ENCODE data around the gene CEP20.

DNA sequence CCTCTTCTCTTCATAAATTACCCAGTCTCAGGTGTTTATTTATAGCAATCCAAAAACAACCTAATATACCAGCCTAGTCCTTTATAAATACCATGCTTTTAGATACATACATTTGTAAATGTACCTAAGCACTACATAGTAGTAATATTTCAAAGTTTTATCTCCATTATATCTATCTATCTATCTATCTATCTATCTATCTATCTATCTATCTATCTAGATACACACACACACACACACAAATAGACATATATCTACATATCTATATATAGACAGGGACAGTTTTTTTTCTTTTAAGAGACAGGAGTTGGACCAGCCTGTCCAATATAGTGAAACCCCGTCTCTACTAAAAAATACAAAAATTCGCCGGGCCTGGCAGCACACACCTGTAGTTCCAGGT is 5.8 kb downstream of the CEP20 start:
- TF ChIP-seq, protein P1, sequence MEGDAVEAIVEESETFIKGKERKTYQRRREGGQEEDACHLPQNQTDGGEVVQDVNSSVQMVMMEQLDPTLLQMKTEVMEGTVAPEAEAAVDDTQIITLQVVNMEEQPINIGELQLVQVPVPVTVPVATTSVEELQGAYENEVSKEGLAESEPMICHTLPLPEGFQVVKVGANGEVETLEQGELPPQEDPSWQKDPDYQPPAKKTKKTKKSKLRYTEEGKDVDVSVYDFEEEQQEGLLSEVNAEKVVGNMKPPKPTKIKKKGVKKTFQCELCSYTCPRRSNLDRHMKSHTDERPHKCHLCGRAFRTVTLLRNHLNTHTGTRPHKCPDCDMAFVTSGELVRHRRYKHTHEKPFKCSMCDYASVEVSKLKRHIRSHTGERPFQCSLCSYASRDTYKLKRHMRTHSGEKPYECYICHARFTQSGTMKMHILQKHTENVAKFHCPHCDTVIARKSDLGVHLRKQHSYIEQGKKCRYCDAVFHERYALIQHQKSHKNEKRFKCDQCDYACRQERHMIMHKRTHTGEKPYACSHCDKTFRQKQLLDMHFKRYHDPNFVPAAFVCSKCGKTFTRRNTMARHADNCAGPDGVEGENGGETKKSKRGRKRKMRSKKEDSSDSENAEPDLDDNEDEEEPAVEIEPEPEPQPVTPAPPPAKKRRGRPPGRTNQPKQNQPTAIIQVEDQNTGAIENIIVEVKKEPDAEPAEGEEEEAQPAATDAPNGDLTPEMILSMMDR (IDR thresholded peaks at IDR 0.05) = no peak
- TF ChIP-seq, protein P2, sequence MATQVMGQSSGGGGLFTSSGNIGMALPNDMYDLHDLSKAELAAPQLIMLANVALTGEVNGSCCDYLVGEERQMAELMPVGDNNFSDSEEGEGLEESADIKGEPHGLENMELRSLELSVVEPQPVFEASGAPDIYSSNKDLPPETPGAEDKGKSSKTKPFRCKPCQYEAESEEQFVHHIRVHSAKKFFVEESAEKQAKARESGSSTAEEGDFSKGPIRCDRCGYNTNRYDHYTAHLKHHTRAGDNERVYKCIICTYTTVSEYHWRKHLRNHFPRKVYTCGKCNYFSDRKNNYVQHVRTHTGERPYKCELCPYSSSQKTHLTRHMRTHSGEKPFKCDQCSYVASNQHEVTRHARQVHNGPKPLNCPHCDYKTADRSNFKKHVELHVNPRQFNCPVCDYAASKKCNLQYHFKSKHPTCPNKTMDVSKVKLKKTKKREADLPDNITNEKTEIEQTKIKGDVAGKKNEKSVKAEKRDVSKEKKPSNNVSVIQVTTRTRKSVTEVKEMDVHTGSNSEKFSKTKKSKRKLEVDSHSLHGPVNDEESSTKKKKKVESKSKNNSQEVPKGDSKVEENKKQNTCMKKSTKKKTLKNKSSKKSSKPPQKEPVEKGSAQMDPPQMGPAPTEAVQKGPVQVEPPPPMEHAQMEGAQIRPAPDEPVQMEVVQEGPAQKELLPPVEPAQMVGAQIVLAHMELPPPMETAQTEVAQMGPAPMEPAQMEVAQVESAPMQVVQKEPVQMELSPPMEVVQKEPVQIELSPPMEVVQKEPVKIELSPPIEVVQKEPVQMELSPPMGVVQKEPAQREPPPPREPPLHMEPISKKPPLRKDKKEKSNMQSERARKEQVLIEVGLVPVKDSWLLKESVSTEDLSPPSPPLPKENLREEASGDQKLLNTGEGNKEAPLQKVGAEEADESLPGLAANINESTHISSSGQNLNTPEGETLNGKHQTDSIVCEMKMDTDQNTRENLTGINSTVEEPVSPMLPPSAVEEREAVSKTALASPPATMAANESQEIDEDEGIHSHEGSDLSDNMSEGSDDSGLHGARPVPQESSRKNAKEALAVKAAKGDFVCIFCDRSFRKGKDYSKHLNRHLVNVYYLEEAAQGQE (IDR thresholded peaks at IDR 0.05; ENCODE audit: insufficient read depth in 1 of 2, low read depth in 2 of 2, low read length in 1 of 2) = no peak
- no peak for TF ChIP-seq TCF7L2 (IDR thresholded peaks at IDR 0.05; ENCODE audit: low read depth, low read length)
- TF ChIP-seq POLR2AphosphoS5 (IDR thresholded peaks at IDR 0.05; ENCODE audit: low read depth, low read length) = no peak
